Germinal center (tissue), 1 donor: ENCODE measurements around the gene THSD7A.

Experiments used
- DNase-seq: peaks from one replicate; pipeline ENCODE4 v3.0.0; 2012; ENCODE audit warnings: mixed read lengths, low spot score

The THSD7A gene

DNA sequence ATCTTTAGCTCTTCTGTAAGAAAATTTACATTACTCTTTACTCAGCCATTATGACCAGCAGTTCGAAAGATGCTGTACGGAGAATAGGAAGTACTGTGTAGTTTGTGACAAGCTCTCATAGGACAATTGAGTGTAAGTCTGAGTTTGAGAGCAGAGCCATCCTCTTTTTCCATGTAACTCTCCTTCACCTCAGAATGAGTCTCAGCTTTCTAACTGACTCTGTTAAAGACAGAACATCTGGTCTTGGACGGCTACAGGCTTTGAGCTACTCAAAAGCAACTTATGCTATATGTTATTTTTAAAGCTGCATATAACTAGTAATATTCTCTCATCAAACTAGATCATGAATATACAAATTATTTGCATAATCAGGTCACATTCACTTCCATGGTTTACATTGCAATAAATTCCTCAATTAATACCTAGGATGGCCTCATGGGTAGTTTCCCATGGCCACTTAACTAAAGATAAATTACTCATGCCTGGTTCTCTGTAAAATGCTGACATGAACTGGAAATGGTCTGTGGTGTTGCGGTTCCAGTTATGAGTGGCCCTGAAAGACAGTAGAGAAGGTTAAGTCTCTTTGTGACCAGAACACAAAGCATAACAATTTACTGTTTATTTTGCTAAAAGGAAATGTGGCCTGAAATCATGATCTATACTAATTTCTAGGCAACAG, 499.7 kb downstream of the THSD7A start:
- DNase-seq = no peak

DNA sequence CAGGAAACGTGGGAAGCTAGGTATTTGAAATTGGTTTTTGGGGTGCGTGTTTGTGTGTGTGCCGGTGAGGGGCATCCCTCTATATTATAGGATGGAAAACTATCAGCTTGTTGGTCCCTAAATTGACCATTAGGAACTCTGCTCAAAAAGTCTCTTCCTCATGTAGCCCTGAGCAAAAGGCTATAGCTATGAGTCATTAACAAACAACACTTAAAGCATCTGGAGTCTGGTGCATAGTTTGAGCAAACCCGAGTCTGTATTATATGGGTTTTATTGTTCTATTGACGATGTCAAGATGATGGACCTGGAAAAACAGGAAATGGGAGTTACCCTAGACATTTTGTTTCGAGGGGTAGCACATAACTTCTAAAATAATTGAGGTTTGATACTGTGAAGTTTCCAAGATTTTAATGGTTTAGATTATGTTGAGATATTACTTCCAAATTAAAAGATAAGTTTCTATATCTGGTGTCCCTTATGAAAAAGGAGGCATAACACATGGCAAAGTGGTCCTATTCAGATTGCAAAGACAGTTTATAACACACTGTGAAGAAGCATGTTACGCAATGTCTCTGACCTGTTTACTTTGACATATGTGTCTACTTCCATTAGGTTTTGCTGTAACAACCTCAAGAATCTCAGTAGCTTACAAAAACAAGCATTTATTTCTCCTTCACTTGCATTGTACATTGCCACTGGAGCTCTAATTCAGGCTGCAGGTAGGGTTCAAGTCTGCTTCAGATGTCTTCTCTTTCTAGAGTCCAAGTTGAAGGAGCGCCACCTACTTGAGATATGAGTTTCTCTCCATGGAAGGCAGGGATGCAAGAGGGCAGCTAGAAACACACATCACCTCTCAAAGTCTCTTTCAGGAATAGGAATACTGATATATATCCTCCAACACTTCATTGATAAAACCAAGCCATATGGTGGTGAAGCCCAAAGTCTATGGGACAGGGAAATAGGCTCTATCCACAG, 500.6 kb downstream of the THSD7A start:
- DNase-seq = no peak

DNA sequence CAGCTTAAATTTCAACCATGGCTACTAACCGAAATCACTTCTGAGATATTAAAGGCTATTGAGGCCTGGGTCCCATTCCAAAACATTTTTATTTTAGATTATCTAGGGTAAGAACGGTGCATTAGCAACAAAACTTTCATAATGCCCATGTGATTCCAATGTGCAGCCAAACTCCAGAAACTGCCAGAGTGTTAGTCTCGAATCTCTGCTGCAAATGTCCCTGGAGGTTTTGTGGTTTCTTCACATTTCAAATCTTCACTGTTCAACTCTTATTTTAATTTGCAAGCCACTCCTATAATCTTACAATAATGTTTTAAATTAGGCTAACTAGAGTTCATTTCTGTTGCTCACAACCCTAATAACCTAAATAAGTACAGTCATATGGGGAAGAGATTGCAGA, 501.3 kb downstream of the THSD7A start:
- peak; percentile 15 for DNase-seq

DNA sequence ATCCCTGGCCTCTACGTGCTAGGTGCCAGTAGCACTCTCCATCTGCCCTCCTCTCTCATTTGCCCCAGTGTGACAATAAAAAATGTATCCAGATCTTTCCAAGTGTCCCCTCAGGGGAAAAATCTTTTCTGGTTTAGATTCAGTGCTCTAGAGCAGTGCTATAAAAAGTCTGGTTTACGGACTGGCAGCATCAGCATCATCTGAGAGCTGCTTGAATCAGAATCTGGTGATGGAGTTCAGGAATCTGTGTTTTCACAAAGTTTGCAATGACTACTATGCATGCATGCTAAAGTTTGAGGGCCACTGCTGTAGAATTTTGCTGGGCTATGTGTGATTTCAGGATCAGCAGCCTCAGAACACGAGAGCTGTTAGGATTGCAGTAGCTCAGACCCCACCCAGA, 501.8 kb downstream of the THSD7A start:
- no peak for DNase-seq

DNA sequence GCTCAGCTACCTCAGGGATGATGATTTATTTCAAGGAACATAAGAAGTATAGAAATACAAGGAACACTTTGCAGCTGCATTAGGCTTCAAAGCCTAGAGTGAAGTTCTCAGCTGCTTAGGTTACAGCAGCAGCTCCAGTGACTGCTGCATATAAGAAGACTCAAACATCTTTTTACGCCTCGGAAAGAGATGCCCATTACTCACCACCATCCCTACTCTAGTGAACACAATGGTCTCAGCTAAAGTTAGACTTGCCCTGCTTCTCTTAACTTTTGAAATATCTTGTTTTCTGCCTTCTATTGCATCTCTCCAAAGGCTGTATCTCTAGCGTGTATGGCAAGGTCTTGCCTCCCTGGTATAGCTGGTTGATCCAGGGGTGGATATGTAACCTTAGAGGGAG, 502.4 kb downstream of the THSD7A start:
- no peak for DNase-seq

DNA sequence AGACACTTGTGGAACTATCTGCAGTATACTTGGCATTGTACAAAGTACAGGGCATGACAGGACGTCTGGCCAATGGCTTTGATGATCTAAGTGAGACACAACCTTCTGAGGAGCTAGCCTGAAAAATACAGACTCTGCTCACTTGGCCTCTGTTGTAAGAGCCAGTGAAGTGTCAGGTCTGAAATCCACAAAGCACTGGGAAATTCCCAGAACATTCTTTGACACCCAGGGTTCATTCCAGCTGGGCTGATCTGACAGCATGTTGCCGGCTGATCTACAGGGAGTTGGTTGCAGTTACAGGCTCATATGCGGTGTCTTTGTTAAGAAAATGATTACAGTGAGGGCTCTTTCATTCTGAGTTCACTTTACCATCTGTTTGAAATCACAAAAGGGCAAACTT, 503.7 kb downstream of the THSD7A start:
- DNase-seq = no peak

DNA sequence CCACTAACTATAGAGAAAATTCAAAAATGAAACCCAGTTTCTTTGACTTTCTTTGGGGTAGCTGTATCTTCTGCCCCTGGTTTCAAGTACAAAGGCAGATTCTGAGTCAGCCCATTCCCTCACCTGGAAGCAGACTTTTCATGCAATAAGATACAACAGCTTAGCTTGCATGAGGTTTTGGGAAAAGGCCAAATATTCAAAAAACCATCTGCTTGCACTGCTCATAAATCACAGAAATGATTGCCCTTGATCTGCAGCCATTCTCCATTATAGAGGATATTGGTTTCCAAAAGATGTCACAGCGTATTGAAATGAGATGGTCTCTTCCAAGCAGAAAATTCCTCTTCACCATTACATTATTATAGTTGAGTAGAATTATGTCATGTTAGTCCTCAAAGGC, 504.4 kb downstream of the THSD7A start:
- no peak for DNase-seq
